DOHH2 (cell line): Measurements from ENCODE around the gene TRAK1.
A peak's percentile ranks its signal among the peaks of the same experiment; 100 is the strongest.

ENCODE experiments used
- H3F3A ChIP-seq: fragments of 200-600 bp; sonication (generic), shearing (Covaris generic); 2 replicates; pipeline ENCODE4 v1.6.0; 2016; ENCODE audit warnings: antibody characterized with exemption, mild to moderate bottlenecking; ENCODE audit not compliant: control insufficient read depth, insufficient read depth
- H3K27ac ChIP-seq: fragments of 200-600 bp; sonication (generic); 2 replicates; pipeline ENCODE4 v1.5.1; 2014; ENCODE audit warnings: low read depth, mild to moderate bottlenecking, low read length, moderate library complexity
- H3K27me3 ChIP-seq: fragments of 200-600 bp; sonication (generic); 2 replicates; pipeline ENCODE4 v1.6.1; 2014; ENCODE audit warnings: mild to moderate bottlenecking, low read length, mixed read lengths; ENCODE audit not compliant: control insufficient read depth
- H3K36me3 ChIP-seq: fragments of 200-600 bp; sonication (generic); 2 replicates; pipeline ENCODE4 v1.6.1; 2014; ENCODE audit warnings: mild to moderate bottlenecking, low read length, moderate library complexity, mixed read lengths; ENCODE audit not compliant: control insufficient read depth
- H3K4me1 ChIP-seq: fragments of 200-600 bp; sonication (generic); 2 replicates; pipeline ENCODE4 v1.6.1; 2014; ENCODE audit warnings: mild to moderate bottlenecking, low read length, mixed read lengths; ENCODE audit not compliant: control insufficient read depth
- H3K4me2 ChIP-seq: fragments of 200-600 bp; sonication (generic); 2 replicates; pipeline ENCODE4 v1.6.0; 2014; ENCODE audit warnings: mild to moderate bottlenecking, low read length, moderate library complexity
- H3K4me3 ChIP-seq: fragments of 200-600 bp; sonication (generic); 2 replicates; pipeline ENCODE4 v1.5.1; 2014; ENCODE audit warnings: mild to moderate bottlenecking, low read length, mixed read lengths
- H3K79me2 ChIP-seq: fragments of 200-600 bp; sonication (generic); 2 replicates; pipeline ENCODE4 v1.6.1; 2014; ENCODE audit warnings: mild to moderate bottlenecking, low read length, mixed read lengths; ENCODE audit not compliant: control insufficient read depth
- H3K9me2 ChIP-seq: fragments of 200-600 bp; sonication (generic); replicated peaks from 2 replicates; pipeline ENCODE4 v1.6.1; 2014; ENCODE audit warnings: mild to moderate bottlenecking, low read length, mixed read lengths; ENCODE audit not compliant: control insufficient read depth
- H3K9me3 ChIP-seq: fragments of 200-600 bp; sonication (generic); 2 replicates; pipeline ENCODE4 v1.6.1; 2014; ENCODE audit warnings: antibody characterized with exemption, low read length, mixed read lengths; ENCODE audit not compliant: control insufficient read depth, insufficient read depth
- H4K20me1 ChIP-seq: fragments of 200-600 bp; sonication (generic); 2 replicates; pipeline ENCODE4 v1.6.0; 2014; ENCODE audit warnings: low read depth, mild to moderate bottlenecking, antibody characterized with exemption, low read length, moderate library complexity; ENCODE audit not compliant: control insufficient read depth, insufficient read depth
- CTCF ChIP-seq: fragments of 200-600 bp; sonication (generic); IDR thresholded peaks from one replicate; pipeline ENCODE4 v1.5.1; 2014; ENCODE audit warnings: antibody characterized with exemption, mild to moderate bottlenecking, low read depth, low read length; ENCODE audit not compliant: poor library complexity, severe bottlenecking
- EZH2phosphoT487 ChIP-seq: fragments of 200-600 bp; sonication (generic); IDR thresholded peaks from 2 replicates; pipeline ENCODE4 v1.6.1; 2017; ENCODE audit warnings: borderline replicate concordance, mild to moderate bottlenecking, antibody characterized with exemption, low read length, moderate library complexity, mixed read lengths

The TRAK1 gene

DNA sequence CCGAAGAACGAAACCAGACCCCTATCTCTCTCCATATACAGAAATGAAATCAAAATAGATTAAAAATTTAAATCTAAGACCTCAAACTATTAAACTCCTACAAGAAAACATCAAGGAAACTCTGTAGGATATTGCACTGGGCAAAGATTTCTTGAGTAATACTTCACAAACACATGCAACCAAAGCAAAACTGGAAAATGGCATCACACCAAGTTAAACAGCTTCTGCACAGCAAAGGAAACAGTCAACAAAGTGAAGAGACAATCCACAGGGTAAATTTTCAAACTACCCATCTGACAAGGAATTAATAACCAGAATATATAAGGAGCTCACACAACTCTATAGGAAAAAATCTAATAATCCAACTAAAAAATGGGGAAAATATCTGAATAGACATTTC, 145.5 kb downstream of the TRAK1 start:
- no peak overlapping the region for H3K4me3 ChIP-seq
- H3K9me3 ChIP-seq, result peaks cover 7% of the 10 kb centered on the region
- H3K36me3 ChIP-seq, result no peaks in the 10 kb centered on the region
- no peaks in the 10 kb centered on the region for H3K4me1 ChIP-seq
- TF ChIP-seq EZH2phosphoT487 (no peak), CTCF (no peak)
- no peaks in the 10 kb centered on the region for H3F3A ChIP-seq
- H3K4me2 ChIP-seq, result no peak overlapping the region
- no peaks in the 10 kb centered on the region for H3K9me2 ChIP-seq
- no peaks in the 10 kb centered on the region for H4K20me1 ChIP-seq
- H3K27me3 ChIP-seq, result no peaks in the 10 kb centered on the region
- no peaks in the 10 kb centered on the region for H3K79me2 ChIP-seq
- H3K27ac ChIP-seq, result no peak overlapping the region

- Histone ChIP-seq H3K27me3 (peaks cover 18% of the 10 kb centered on the region; the same call in 1 of the 2 replicates), H3K4me2 (no peak overlapping the region), H3K27ac (no peak overlapping the region), H4K20me1 (no peaks in the 10 kb centered on the region), H3K79me2 (no peaks in the 10 kb centered on the region), H3K9me3 (no peaks in the 10 kb centered on the region), H3K4me3 (no peak overlapping the region), H3F3A (no peaks in the 10 kb centered on the region), H3K4me1 (no peaks in the 10 kb centered on the region), H3K9me2 (no peaks in the 10 kb centered on the region), H3K36me3 (no peaks in the 10 kb centered on the region)
- TF ChIP-seq CTCF (no peak), EZH2phosphoT487 (no peak)
These were observed 154.9 kb downstream of the TRAK1 start for GRCh38 chr3:42246091-42246490.

DNA sequence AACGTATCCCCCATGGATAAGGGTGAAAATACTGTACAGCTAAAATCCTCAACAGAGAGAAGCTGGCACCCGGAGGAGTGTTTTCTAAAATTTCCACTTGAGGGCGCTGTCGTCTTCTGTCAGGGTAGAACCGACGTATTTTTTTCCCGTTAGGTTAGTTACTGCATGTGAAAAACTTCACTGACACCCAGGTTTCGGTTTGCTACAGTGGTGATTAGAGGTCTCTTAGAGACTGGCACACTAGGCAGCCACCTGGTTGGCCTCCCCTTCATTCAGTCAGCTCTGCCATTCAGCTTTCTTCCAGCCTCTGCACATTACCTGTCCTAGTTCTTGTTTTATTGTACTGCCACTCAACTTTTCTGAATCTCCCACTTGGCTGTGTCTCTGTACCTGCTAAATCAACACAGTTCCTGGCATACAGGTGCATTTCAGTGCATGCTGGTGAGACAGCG, 156.4 kb downstream of the TRAK1 start:
- no peak overlapping the region for H3K4me3 ChIP-seq
- peaks cover 18% of the 10 kb centered on the region; the same call in 1 of the 2 replicates for H3K27me3 ChIP-seq
- H3K79me2 ChIP-seq, result no peaks in the 10 kb centered on the region
- H3K9me2 ChIP-seq, result no peaks in the 10 kb centered on the region
- H3K9me3 ChIP-seq, result no peaks in the 10 kb centered on the region
- no peaks in the 10 kb centered on the region for H3F3A ChIP-seq
- TF ChIP-seq EZH2phosphoT487 (no peak), CTCF (peak; percentile 78)
- no peaks in the 10 kb centered on the region for H4K20me1 ChIP-seq
- no peak overlapping the region for H3K27ac ChIP-seq
- H3K4me2 ChIP-seq, result no peak overlapping the region
- no peaks in the 10 kb centered on the region for H3K36me3 ChIP-seq
- H3K4me1 ChIP-seq, result no peaks in the 10 kb centered on the region
